GM18907 (cell line): ENCODE data around the gene SLC4A1.
A peak's percentile ranks its signal among the peaks of the same experiment; 100 is the strongest.

Experiments
- ATAC-seq: cut with Tn5 transposase; IDR thresholded peaks from one replicate; pipeline ENCODE4 v1.9.1; 2021; ENCODE audit warnings: mild to moderate bottlenecking, moderate library complexity; ENCODE audit not compliant: unreplicated experiment

The SLC4A1 gene

DNA sequence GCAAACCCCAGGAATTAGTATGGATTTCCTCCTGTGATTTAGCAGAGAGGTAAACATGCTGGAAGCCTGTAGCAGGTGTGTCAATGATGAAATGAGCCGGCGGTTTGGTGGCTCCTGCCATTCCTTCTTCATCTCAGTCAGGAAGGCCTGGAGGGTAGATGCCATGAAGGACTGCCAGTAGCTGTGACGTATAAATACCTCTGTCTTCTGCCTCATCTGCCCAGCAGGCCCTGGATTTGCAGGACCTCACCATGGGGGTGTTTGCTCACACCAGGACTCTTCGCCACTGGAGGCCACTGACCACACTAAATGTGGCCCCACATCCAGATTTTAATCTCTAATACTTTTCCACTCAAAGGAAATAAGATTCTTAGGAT, 16.1 kb upstream of the SLC4A1 start:
- no peak for ATAC-seq

DNA sequence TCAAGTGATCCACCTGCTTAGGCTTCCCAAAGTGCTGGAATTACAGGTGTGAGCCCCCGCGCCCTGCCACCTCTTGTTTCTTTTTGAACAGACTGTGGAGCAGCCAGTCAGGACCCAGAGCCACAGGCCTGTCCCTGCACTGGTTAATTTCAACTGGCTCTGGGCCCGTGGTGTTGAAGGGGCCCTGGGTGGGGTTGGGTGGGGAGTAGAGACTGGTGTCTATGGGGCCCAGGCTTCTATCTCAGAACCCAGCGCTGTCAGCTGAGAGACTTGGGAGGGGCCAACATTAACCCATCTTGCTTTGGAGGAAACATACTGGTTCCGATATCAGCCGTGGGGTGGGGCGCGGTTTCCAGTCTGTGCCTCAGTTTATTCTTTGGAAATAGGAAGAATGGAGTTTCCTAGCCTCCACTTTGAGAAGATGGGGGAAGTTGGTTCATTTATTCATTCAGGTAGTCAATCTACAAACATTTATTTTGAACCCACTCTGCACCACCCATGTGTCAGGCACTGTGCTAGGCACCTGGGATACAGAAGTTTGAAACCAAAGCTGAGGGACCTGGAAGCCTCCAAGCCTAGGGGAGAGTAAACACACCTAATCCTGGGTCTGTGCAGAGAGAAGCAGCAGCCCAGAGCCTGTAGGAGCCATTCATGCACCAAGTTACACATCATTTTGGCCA, 15.5 kb upstream of the SLC4A1 start:
- ATAC-seq = no peak

DNA sequence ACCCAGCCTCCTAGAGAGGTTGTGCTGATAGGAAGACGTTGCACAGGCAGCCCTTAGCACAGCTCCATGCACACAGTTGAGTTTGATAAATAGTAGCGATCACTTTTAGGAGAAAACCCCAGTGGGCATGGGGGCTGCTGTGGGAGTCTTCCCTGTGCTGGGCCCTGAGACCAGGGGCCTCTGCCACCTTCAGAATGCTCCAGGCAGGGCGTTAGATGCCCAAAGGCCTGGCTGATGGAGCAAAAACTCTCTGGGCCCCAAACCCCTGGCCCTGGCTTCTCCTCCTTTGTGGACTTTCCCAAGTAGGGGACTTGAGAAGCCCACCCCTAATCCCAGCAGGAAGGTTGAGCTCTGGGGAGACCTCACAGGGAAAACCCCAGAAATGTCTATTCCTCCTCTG, 14.3 kb upstream of the SLC4A1 start:
- no peak for ATAC-seq

DNA sequence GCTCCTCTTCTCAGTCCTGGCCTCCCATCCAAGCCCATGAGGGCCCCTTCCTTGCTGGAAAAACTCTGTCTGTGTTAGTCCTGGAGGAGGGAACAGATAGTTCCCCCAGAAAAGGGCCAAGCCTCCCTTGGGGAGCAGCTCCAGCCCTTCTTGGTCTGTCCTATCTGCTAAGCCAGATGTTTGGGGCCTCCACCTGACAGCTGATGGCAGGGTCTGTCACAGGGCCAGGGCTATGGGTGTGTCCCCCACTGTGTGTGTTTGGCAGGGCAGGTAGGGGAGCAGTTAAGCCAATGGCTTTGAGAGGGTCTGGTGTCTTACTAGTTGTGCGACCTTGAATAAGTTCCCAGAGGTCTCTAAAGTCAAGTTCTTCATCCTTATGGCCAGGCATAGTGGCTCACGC, 13.6 kb upstream of the SLC4A1 start:
- no peak for ATAC-seq

DNA sequence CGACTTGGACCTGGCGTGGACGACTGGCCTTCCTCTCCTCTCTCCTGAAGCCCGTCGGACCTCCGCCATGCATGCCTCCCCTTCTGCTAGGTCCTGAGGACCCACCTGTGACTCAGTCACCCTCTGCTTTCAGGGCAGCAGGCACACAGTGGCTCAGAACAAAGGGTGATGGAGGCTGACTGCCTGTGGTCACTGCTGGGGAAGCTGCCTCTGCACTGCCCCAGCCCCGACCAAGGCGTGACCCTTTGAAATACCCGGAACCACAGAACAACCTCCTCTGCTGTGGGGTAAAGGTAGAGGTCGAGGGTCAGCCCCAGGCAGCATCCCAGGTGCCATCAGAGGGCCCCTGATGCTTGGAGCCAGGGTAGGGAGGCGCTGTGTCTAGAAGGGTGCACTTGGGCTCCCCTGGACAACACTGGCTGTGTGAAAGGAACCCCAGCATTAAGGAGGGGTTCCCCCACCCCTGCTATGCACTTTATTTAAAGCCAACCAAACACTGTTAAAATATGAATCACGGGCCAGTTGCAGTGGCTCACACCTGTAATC, 12.5 kb upstream of the SLC4A1 start:
- no peak for ATAC-seq

DNA sequence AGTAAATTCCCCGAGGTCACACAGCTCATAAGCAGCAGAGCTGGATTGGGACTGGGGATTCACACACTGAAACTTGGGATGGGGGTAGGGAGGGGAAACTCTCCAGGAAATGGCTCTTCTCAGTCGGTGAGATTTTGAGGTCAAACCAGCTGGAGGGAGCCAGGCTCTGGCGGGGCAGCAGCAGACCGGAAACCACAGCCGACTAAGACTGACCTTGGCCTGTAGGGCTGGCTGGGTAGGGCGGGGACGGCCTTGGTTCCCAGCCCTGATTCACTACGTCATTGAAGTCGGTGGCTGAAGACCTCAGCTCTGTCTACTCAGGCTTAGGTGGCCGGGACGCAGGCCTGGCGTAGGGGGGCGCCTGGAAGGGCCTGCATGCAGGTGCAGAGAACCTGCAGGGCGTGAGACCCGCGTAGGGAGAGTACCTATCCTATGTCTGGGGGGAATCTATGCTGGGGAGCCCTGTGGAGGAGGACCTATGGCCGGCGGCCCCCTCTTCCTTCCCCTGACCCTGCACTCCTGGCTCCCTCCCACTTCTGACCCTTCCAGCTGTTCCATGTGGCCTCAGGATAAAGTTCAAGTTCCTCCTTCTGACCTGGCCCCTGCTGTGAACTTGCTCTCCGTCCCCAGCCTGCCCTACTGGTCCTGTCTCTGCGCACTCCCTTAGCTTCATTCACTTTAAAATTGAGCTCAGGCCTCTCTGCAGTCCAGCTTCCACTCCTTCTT, 11.9 kb upstream of the SLC4A1 start:
- ATAC-seq = peak; percentile 81

DNA sequence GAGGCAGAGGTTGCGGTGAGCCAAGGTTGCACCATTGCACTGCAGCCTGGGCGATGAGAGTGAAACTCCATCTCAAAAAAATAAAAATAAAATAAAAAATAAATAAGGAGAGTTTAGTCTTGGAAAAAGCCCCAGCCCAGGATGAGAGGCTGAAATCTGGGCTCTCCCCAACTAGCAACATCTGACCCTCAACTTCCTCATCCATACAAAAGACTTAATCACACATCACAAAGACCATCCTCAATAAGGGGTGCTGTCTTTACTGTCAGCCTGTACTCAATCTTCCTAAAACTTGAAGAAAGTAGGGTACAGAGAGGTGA, 11.4 kb upstream of the SLC4A1 start:
- no peak for ATAC-seq

DNA sequence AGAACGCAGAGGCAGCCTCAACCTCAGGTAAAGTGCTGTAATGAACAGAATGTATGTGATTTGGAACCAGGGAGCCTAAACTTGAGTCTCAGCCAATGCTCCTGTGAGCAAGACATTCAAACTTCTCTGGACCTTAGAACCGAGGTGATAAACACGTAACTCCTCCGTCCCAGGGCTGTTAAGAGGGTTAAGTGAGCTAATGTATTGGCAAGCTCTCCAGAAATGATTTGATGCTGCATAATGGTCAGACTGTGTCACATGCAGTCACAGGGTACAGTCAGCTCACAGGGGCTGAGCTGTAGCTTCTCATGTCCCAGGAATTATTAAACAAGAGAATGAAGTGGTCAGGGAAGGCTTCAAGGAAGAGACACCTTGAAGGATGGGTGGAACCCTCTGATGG, 10.0 kb upstream of the SLC4A1 start:
- ATAC-seq = no peak

DNA sequence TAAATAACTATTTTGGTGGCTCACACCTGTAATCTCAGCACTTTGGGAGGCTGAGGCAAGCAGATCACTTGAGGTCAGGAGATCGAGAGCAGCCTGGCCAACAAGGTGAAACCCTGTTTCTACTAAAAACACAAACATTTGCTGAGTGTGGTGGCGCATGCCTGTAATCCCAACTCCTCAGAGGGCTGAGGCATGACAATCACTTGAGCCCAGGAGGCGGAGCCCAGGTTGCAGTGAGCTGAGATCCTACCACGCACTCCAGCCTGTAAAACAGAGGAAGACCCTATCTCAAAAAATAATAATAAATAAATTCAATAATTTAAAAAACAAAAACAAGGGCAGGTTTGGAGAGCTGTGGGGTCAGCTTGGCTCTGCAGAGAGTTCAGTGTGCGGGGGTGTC, 5.7 kb upstream of the SLC4A1 start:
- no peak for ATAC-seq

DNA sequence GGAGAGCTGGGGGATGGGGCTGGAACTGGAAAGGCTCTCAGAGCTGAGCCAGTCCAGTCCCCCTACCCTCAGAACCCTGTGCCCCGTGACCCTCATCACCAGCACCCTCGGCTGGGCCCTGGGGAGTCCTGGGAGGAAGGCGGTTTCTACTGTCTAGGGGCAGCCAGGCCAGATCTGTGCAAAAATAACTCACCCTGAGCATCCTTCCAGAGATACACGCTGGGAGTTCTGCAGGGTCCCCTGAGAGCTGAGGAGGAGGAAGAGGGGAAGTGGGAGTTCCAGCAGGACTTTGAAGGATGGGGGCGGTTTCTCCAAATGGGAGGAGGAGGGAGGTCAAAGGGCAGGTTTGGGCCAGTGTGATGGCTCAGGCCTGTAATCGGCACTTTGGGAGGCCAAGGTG, 5.0 kb upstream of the SLC4A1 start:
- no peak for ATAC-seq

DNA sequence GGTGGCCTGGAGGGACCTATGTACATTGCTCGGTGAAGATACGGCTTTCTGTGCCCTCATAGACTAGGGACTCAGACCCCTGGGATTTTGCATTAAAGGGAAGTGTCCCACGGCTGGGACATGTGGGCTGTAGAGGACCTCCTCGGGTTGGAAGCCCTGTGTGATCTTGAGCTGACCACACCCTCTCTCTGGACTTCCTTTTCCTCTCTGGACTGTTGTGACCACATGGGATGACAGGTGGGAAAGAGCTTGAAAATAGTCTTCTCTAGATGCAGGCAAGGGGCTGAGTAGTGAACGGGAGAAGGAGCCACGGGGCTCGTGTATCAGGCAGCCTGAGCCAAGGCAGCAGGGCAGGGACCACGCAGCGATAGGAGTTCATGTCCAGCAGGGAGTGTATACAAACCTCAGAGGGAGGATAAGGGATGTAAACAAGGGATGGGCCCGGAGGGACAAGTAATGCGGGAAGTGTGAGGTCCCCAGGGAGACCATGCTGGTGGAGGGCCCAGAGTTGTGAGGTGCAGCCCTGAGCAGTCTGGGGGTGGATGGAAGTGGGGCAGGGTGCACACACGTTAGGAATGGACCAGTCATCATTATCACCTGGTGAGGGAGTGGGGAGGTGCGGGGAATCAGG, 4.5 kb upstream of the SLC4A1 start:
- no peak for ATAC-seq

DNA sequence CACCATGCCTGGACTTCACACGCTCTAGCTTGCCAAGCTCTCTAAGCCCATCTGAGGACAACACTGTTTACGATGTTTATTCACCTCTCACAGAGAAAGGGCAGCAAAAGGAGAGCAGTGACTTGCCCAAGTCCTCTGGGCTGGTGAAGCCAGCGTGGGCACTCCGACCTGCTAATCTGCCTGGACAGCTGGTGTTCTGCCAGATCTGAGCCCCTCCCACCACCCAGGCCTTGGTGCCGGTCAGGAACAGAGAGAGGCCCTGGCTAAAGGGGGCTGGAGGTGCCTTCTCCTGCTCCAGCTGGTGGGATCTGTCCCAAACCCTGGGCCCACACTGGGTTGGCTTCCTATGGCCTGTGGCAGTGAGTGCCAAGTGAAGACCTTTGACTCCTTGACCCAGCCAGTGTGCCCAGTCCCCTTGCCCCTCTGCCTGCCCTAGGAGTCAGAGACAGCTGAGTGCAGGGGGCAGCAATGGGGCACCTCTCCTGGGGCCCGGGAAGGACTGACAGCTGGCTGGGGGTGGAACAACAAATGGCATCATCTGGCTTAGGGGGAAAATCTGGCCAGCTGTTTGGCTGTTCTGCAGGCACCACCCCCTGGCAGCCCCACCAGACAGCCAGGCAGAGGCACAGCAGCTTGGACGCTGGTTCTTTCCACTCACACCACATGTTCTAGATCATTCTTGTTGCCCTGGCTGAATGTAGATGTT, 1.8 kb upstream of the SLC4A1 start:
- no peak for ATAC-seq

DNA sequence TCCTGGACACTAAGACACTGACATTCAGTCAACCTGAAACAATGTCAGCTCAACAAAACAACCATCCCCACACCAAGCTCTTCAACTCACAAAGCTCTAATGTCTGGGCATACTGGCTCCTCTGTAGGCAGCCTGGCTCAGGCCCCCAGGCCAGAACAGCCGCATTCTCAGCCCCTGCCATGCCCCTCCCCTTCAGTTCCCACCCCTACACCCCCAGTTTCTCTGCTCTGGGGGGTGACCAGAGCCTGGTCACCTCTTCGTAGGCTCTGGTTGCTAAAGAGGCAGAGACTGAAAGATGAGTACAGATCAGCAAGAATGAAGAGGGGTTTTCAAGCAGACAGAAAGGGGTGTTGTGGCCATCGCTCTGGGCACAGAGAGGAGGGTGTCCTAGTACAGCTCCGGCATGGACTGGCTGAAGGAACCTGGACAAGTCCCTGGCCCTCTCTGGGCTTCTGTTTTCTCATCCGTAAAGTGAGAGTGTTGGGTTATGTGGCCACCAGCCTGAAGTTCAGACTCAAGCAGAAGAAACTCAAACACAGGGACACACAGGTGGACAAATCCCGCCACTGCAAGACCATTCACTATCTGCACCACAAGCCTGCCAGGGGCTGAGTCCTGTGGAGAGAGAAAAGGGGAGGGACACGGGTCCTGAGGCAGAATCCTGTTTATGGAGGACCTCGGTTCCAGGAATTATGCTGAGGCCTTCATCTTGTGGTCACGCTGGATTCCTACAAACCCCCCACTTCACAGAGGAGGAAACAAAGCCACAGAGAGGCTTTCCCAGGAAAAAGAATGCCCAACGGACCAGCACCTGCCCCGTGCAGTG, 987 bp upstream of the SLC4A1 start:
- no peak for ATAC-seq

DNA sequence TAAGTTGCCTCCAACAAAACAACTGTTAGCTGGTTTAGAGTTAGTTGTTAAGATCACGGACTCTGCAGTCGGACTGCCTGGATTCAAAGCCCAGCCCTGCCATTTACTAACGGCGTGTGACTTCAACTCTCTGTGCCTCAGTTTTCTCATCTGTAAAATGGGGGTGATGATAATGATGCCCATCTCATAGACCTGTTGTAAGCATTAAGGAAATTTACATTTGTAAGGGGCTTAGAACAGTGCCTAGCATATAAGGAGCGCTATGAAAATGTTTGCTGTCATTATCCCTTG, 825 bp downstream of the SLC4A1 start:
- ATAC-seq = no peak

DNA sequence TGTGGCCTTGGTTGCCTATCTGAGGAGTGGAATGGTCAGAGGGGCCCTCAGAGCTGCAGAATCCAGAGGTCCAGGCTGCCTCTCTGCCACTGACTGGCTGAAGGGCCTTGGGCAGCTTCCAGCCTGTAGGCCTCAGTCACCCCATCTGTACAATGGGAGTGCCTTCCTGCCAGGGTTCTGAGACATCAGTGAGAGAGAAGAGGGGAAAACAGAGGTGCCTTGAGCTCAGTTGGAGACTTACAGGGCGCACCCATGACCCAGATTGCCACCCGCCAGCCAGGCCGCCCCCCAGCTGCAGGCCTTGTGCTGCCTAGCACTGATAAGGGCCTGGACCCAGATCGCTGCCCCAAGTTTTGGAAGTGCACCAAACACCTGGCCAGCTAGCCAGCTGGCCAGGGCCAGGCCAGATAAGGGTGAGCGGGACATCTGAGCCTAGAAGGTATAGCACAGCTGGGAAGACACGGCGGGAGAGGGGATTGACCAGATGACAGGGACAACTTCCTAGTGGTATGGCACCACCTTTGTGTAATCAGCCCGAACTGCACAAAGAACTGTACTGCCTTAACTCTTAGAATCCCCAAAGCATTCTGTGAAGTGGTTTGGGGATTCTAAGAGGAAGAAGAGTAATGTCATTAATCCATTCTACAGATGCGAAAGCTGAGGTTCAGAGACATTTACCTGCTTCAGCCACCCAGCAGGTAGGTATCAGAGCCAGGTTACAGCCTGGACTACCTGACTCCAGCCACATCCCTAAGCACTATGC, 1.4 kb downstream of the SLC4A1 start:
- no peak for ATAC-seq

DNA sequence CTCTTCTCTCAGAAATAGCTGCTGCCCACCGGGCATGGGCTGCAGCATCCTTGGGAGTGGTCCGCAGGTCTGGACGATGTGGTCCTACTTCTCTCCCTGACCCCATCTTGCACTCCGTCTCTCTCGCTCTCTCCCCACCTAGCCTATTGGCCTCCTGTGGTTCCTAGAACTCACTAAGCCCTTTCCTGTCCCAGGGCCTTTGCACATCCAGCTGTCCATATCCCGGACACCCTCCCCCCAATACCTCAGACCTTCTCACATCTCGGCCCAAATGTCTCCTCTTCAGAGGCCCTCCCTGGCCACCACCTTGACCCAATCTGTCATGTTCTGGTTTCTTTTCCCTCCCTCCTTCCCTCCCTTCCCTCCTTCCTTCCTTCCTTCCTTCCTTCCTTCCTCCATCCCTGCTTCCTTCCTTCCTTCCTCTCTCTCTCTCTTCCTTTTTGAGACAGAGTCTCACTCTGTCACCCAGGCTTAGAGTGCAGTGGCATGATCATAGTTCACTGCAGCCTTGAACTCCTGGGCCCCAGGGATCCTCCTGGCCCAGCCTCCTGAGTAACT, 4.5 kb downstream of the SLC4A1 start:
- no peak for ATAC-seq

DNA sequence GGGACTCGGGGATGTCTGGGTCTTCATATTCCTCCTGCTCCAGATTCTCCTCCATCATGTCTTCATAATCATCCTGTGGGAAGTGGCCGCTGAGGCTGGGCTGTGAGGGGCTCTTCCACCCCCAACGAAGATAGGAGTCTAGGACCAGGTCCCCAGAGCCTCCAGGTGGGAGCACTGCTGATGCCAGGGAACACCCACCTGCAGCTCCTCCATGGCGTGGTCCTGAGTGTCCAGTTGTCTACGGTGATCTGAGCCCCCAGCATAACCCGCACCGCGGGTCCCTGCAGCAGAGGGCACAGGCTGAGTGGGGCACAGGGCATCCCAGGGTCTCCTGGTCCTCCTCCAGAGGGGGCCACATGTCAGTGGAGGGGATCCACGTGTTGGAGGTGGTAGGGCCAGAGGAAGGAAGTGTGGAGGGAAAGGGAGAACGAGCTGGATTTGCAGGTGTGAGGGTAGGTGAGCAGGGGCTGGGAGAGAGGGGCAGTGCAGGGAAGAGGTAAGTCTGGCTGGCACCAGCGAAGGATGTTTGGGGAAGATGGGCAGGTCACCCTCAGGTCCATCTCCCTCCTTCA, 5.2 kb downstream of the SLC4A1 start:
- no peak for ATAC-seq

DNA sequence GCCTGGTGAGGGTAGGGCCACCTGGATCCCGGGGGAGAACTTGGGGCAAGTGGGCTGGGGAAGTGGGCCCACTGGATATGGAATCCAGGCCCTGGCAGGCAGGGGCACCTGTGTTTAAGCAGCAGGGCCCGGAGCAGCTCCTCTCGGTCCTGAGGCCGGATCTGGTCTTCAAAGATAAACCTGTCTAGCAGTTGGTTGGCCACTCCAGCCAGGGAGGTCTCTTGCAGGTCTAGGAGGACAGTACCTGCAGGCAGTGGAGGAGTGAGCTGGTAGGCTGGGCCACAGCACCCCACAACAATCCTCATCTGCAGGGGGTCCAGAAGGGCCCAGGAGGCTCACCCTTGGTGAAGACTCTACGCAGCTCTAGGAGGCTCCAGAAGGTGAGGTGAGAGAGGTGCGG, 7.6 kb downstream of the SLC4A1 start:
- ATAC-seq = no peak

DNA sequence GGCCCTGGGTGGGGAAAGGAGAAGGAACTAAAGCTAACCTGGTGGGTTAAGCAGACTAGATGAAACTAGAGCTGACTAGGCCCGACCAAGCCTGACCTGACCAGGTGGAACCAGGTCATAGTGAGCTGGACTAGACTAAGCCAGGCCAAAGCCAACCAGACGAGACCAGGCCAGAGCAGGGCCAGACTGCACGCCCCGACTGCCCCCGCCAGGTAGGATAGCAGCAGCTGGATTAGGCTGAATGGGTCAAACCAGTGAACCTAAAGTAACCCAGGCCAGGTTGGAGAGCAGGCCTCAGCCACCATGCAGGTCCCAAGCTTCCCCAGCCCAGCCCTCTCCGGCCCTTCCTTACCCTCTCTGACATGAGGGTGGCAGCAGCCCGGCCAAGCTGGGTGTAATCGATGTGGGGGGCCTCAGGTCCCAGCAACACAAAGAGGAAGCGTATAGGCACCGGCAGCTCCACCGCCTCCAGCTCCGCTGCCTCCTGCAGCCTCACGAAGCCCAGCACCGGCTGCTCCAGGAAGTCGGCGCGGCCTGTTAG, 9.1 kb downstream of the SLC4A1 start:
- no peak for ATAC-seq
